Measurements from ENCODE around the gene IRF7. TPM values are rescaled to one million over a fixed set of nuclear protein-coding genes. Genes with fewer than 3 reads are reported as not detected.
"Not testable (repeated sequence)": the region's sequence is repeated elsewhere in the genome, so short reads cannot be mapped to it uniquely, and the experiment has no call there.

The IRF7 gene
- total and polyA plus RNA-seq, 4 experiments from 2014 or later = 20.8 to 76.6 (median 52.5) TPM

- H3K36me3 Mint-ChIP-seq = peaks cover 10 to 15% of the 10 kb centered on the region in 2 donors
- no peaks in the 10 kb centered on the region for H3K27me3 ChIP-seq (ENCODE audit: insufficient read depth, low read length)
- intact Hi-C loops (cut with micrococcal nuclease) = no loop called here
- H3K9me3 Mint-ChIP-seq = no peaks in the 10 kb centered on the region
- ChIA-PET POLR2A (ENCODE audit: partially characterized antibody) (no interaction called here), CTCF (ENCODE audit: partially characterized antibody) (no interaction called here)
- no peak overlapping the region for H3K4me3 Mint-ChIP-seq
- H3K4me1 Mint-ChIP-seq = peaks cover 0 to 1% (median 0%) of the 10 kb centered on the region in 4 donors
- H3K36me3 ChIP-seq (ENCODE audit: insufficient read depth, low read length) = peaks cover 4% of the 10 kb centered on the region
- H3K9me3 ChIP-seq (ENCODE audit: control insufficient read depth in 1 of 2, low read length in 2 of 2) = no peaks in the 10 kb centered on the region
- H3K27ac ChIP-seq (ENCODE audit: low read depth, low read length) = no peak overlapping the region
- no peaks in the 10 kb centered on the region for H3K27me3 Mint-ChIP-seq
- no peaks in the 10 kb centered on the region for H3K4me1 ChIP-seq (ENCODE audit: insufficient read depth, low read length)
- H3K4me3 ChIP-seq (ENCODE audit: low read length in 2 of 2) = no peak overlapping the region
- H3K27ac Mint-ChIP-seq = no peak overlapping the region
- no peak for DNase-seq
These were observed 34.7 kb upstream of the IRF7 start for GRCh38 chr11:650482-650881.

GRCh38 chr11:647672-648158 lies 32.0 kb upstream of the IRF7 start:
- H3K27me3 ChIP-seq (ENCODE audit: insufficient read depth, low read length); H3K4me3 ChIP-seq (ENCODE audit: low read length in 2 of 2); H3K9me3 ChIP-seq (ENCODE audit: control insufficient read depth in 1 of 2, low read length in 2 of 2); H3K27ac Mint-ChIP-seq; DNase-seq; H3K36me3 ChIP-seq (ENCODE audit: insufficient read depth, low read length); H3K27me3 Mint-ChIP-seq; H3K4me3 Mint-ChIP-seq; intact Hi-C loops (cut with micrococcal nuclease); H3K27ac ChIP-seq (ENCODE audit: low read depth, low read length); CTCF ChIA-PET (ENCODE audit: partially characterized antibody); H3K9me3 Mint-ChIP-seq; H3K4me1 Mint-ChIP-seq; POLR2A ChIA-PET (ENCODE audit: partially characterized antibody); H3K36me3 Mint-ChIP-seq; H3K4me1 ChIP-seq (ENCODE audit: insufficient read depth, low read length): not testable (repeated sequence)

- ChIA-PET POLR2A (ENCODE audit: partially characterized antibody) (interaction anchor here (0.7 kb wide), 1 partner anchor 91 kb away, joined by 7 read pairs; no protein-coding TSS in a partner anchor), CTCF (ENCODE audit: partially characterized antibody) (interaction anchor here (1.4 kb wide), 1 partner anchor 14 kb away, joined by 3 read pairs; no protein-coding TSS in a partner anchor)
- peaks cover 4% of the 10 kb centered on the region for H3K36me3 ChIP-seq (ENCODE audit: insufficient read depth, low read length)
- no peaks in the 10 kb centered on the region for H3K27me3 ChIP-seq (ENCODE audit: insufficient read depth, low read length)
- no peaks in the 10 kb centered on the region for H3K4me1 ChIP-seq (ENCODE audit: insufficient read depth, low read length)
- intact Hi-C loops (cut with micrococcal nuclease) = no loop called here
- H3K27ac ChIP-seq (ENCODE audit: low read depth, low read length) = no peak overlapping the region
- Mint-ChIP-seq H3K4me1 (no peaks in the 10 kb centered on the region), H3K27ac (peak overlapping the region in 1 of 7 donors; percentile 37), H3K4me3 (no peak overlapping the region), H3K9me3 (no peaks in the 10 kb centered on the region), H3K27me3 (no peaks in the 10 kb centered on the region), H3K36me3 (peaks cover under 1 to 5% of the 10 kb centered on the region in 2 donors)
- no peak for DNase-seq
- H3K4me3 ChIP-seq (ENCODE audit: low read length in 2 of 2) = no peak overlapping the region
- H3K9me3 ChIP-seq (ENCODE audit: control insufficient read depth in 1 of 2, low read length in 2 of 2) = no peaks in the 10 kb centered on the region
These were observed 30.5 kb upstream of the IRF7 start for GRCh38 chr11:646214-646613.

- Mint-ChIP-seq H3K4me1 (peaks cover 0 to under 1% (median 0%) of the 10 kb centered on the region in 4 donors), H3K27me3 (no peaks in the 10 kb centered on the region), H3K4me3 (no peak overlapping the region), H3K27ac (no peak overlapping the region), H3K36me3 (peaks cover 0 to 5% of the 10 kb centered on the region in 2 donors), H3K9me3 (no peaks in the 10 kb centered on the region)
- ChIA-PET CTCF (ENCODE audit: partially characterized antibody) (no interaction called here), POLR2A (ENCODE audit: partially characterized antibody) (interaction anchor here (0.7 kb wide), 1 partner anchor 91 kb away, joined by 7 read pairs; no protein-coding TSS in a partner anchor)
- Histone ChIP-seq H3K4me3 (ENCODE audit: low read length in 2 of 2) (no peak overlapping the region), H3K4me1 (ENCODE audit: insufficient read depth, low read length) (no peaks in the 10 kb centered on the region), H3K27me3 (ENCODE audit: insufficient read depth, low read length) (no peaks in the 10 kb centered on the region), H3K27ac (ENCODE audit: low read depth, low read length) (no peak overlapping the region), H3K36me3 (ENCODE audit: insufficient read depth, low read length) (peaks cover 4% of the 10 kb centered on the region), H3K9me3 (ENCODE audit: control insufficient read depth in 1 of 2, low read length in 2 of 2) (no peaks in the 10 kb centered on the region)
- no peak for DNase-seq
- intact Hi-C loops (cut with micrococcal nuclease) = no loop called here
These were observed 29.8 kb upstream of the IRF7 start for GRCh38 chr11:645536-645935.

- Mint-ChIP-seq H3K9me3 (no peaks in the 10 kb centered on the region), H3K27me3 (peaks cover 0 to 2% of the 10 kb centered on the region in 2 donors), H3K4me1 (peaks cover 0 to 5% (median 1%) of the 10 kb centered on the region in 4 donors), H3K4me3 (no peak overlapping the region), H3K27ac (peak overlapping the region in 1 of 7 donors; percentile 24), H3K36me3 (peaks cover 0 to 5% of the 10 kb centered on the region in 2 donors)
- DNase-seq = no peak
- intact Hi-C loops (cut with micrococcal nuclease) = no loop called here
- Histone ChIP-seq H3K27ac (ENCODE audit: low read depth, low read length) (no peak overlapping the region), H3K36me3 (ENCODE audit: insufficient read depth, low read length) (peaks cover 4% of the 10 kb centered on the region), H3K9me3 (ENCODE audit: control insufficient read depth in 1 of 2, low read length in 2 of 2) (no peaks in the 10 kb centered on the region), H3K27me3 (ENCODE audit: insufficient read depth, low read length) (no peaks in the 10 kb centered on the region), H3K4me1 (ENCODE audit: insufficient read depth, low read length) (no peaks in the 10 kb centered on the region), H3K4me3 (ENCODE audit: low read length in 2 of 2) (no peak overlapping the region)
- ChIA-PET POLR2A (ENCODE audit: partially characterized antibody) (no interaction called here), CTCF (ENCODE audit: partially characterized antibody) (no interaction called here)
These were observed 28.3 kb upstream of the IRF7 start for GRCh38 chr11:643849-644738.

GRCh38 chr11:643366-643765 lies 27.6 kb upstream of the IRF7 start:
- no peak overlapping the region for H3K27ac Mint-ChIP-seq
- H3K36me3 ChIP-seq (ENCODE audit: insufficient read depth, low read length) = peaks cover 1% of the 10 kb centered on the region

GRCh38 chr11:641806-642370 lies 26.1 kb upstream of the IRF7 start:
- H3K4me3 ChIP-seq (ENCODE audit: low read length in 2 of 2) = no peak overlapping the region
- Mint-ChIP-seq H3K27ac (no peak overlapping the region), H3K9me3 (no peaks in the 10 kb centered on the region), H3K4me3 (no peak overlapping the region), H3K27me3 (peaks cover 5 to 7% of the 10 kb centered on the region in 2 donors), H3K4me1 (peaks cover 0 to 18% (median 1%) of the 10 kb centered on the region in 4 donors), H3K36me3 (peaks cover 0 to 3% of the 10 kb centered on the region in 2 donors)
- ChIA-PET POLR2A (ENCODE audit: partially characterized antibody) (no interaction called here), CTCF (ENCODE audit: partially characterized antibody) (interaction anchor here (1.4 kb wide), 1 partner anchor 15 kb away, joined by 3 read pairs; no protein-coding TSS in a partner anchor)
- intact Hi-C loops (cut with micrococcal nuclease) = no loop called here
- H3K27me3 ChIP-seq (ENCODE audit: insufficient read depth, low read length) = peaks cover 12% of the 10 kb centered on the region
- no peak overlapping the region for H3K27ac ChIP-seq (ENCODE audit: low read depth, low read length)
- no peaks in the 10 kb centered on the region for H3K36me3 ChIP-seq (ENCODE audit: insufficient read depth, low read length)
- no peaks in the 10 kb centered on the region for H3K4me1 ChIP-seq (ENCODE audit: insufficient read depth, low read length)
- no peaks in the 10 kb centered on the region for H3K9me3 ChIP-seq (ENCODE audit: control insufficient read depth in 1 of 2, low read length in 2 of 2)
- DNase-seq = no peak

More at GRCh38 chr11:643366-643765, 27.6 kb upstream of the IRF7 start:
- H3K4me3 ChIP-seq (ENCODE audit: low read length in 2 of 2) = no peak overlapping the region
- no peaks in the 10 kb centered on the region for H3K9me3 ChIP-seq (ENCODE audit: control insufficient read depth in 1 of 2, low read length in 2 of 2)
- no peak overlapping the region for H3K27ac ChIP-seq (ENCODE audit: low read depth, low read length)
- ChIA-PET CTCF (ENCODE audit: partially characterized antibody) (no interaction called here), POLR2A (ENCODE audit: partially characterized antibody) (no interaction called here)
- no peaks in the 10 kb centered on the region for H3K4me1 ChIP-seq (ENCODE audit: insufficient read depth, low read length)
- peaks cover 0 to 5% of the 10 kb centered on the region in 2 donors for H3K36me3 Mint-ChIP-seq
- DNase-seq = no peak
- intact Hi-C loops (cut with micrococcal nuclease) = no loop called here
- H3K4me3 Mint-ChIP-seq = no peak overlapping the region
- H3K27me3 ChIP-seq (ENCODE audit: insufficient read depth, low read length) = peaks cover 3% of the 10 kb centered on the region
- H3K4me1 Mint-ChIP-seq = peaks cover 0 to 12% (median 1%) of the 10 kb centered on the region in 4 donors
- peaks cover 4 to 5% of the 10 kb centered on the region in 2 donors for H3K27me3 Mint-ChIP-seq
- H3K9me3 Mint-ChIP-seq = no peaks in the 10 kb centered on the region
